Head of caudate nucleus (tissue), 42 donors: Measurements from ENCODE around the gene TBX10.
"Not testable (repeated sequence)": the region's sequence is repeated elsewhere in the genome, so short reads cannot be mapped to it uniquely, and the experiment has no call there.

Source experiments
- DNase-seq, 42 donors: peaks; one replicate each; pipeline versions ENCODE4 v3.0.0 to v3.0.0-alpha.2; 2020 to 2021; ENCODE audit warnings: mixed read lengths in 7 of 42
- intact Hi-C: fragments of 100-400 bp; cut with DNase I; formaldehyde crosslinking; loops from one replicate; pipeline ENCODE4 v1.15.0; 2022

The TBX10 gene

DNA sequence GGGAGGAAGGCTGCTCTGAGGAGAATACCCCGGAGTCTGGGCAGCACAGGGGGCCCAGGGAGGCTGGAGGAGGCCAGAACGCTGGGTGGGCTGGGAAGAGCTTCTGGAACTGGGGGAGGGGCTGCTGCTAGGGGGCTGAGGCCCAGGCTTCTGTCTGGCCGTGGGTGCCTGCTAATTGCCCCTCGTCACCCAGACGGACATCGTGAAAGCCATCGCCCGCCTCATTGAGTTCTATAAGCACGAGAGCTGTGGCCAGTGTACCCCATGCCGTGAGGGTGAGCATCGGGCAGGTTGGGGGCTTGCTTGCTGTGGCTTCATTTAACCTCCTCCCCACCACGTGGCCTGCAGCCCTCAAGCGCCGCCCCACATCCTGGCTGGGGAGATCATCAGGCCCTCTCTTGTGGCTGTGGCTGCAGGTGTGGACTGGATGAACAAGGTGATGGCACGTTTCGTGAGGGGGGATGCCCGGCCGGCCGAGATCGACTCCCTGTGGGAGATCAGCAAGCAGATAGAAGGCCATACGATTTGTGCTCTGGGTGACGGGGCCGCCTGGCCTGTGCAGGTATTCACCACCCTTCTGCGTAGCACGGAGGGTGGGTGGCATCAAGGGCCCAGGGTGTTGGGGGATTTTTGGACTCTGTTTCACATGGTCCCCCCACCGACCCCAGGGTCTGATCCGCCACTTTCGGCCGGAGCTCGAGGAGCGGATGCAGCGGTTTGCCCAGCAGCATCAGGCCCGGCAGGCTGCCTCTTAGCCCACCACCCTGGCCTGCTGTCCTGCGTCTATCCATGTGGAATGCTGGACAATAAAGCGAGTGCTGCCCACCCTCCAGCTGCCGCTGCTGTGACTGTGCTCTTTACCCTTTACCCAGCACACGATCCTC lies 27.6 kb downstream of the TBX10 start:
- intact Hi-C loops: no loop called here
- DNase-seq: no peak

DNA sequence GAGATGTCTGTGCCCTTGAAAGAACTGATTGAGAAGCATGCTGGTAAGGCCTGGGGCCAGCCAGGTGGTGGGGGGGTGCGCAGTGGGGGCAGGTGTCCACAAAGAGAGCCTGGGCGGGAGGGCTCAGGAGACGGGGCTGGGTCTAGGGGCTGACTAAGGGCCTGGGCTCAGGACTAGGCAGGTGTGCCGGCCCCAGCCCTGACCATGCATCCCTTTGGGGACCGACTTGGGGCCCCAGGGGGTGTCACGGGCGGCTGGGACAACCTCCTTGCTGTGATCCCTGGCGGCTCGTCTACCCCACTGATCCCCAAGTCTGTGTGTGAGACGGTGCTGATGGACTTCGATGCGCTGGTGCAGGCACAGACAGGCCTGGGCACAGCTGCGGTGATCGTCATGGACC lies 28.4 kb downstream of the TBX10 start:
- intact Hi-C loops: no loop called here
- peak in 1 of 42 donors; percentile 2 for DNase-seq

DNA sequence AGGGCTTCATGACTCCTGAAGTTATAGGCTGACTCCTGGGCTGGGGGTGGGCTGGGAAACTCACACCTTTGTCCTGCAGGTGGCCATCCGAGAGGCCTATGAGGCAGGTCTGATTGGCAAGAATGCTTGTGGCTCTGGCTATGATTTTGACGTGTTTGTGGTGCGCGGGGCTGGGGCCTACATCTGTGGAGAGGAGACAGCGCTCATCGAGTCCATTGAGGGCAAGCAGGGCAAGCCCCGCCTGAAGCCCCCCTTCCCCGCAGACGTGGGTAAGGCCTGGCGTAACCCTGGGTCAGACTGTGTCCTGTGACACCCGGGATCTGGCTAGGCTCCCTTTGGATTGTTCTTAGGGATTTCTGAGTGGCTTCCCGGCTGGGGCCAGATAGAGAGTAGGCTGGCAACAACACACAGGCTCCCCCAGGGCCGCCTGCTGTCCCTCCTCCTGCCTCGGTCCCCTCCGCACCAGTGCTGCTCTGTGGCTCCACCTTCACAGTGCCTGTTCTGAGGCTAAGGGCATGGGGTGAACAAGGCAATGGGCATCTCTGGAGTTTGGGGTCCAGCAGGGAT lies 29.2 kb downstream of the TBX10 start:
- no peak for DNase-seq
- intact Hi-C loops: no loop called here

DNA sequence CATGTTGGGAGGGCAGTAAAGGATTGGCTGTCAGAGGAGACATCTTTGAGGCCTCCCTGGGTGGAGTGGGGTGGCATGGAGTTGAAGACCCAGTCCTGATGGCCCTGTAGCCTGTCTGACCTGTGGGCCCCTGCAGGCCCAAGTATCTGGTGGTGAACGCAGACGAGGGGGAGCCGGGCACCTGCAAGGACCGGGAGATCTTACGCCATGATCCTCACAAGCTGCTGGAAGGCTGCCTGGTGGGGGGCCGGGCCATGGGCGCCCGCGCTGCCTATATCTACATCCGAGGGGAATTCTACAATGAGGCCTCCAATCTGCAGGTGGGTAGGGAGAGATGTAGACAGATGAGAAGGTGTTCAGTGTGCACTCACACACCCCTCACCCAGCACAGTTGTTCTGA lies 30.2 kb downstream of the TBX10 start:
- intact Hi-C loops: no loop called here
- no peak for DNase-seq

DNA sequence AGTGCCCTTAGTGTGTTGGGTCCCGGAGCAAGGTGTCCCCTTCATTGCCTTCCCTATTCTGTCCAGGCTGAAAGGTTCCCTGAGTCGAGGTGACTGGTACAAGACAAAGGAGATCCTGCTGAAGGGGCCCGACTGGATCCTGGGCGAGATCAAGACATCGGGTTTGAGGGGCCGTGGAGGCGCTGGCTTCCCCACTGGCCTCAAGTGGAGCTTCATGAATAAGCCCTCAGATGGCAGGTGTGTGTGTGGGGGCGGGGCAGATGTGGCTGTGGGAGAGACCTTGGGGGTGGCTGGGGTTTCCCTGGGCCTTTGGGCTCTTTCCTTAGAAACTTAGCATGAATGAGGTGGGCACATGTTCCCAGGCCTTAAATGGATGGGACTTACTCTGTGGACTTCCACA lies 31.1 kb downstream of the TBX10 start:
- DNase-seq: no peak
- intact Hi-C loops: no loop called here

DNA sequence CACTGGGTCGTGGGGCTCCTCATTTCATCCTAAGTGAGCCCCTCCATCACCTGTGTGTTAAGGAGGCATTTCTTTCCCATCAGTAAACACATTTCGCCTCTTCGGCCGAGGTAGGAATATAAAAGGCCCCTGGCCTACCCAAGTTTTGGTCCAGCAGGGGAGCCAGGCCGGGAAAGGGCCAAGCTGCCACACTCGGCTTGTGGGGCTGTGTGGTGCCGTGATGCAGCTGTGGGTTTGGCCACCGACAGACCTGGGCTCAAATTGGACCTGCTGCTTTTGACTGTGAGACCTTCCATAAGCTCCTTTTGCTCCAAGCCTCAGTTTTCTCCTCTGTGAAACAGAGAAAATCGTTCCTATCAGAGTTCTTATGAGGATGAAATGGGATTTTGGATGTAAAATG lies 32.1 kb downstream of the TBX10 start:
- intact Hi-C loops: loop anchor here (2.0 kb wide), 1 partner anchor 23 kb away; no protein-coding TSS in a partner anchor
- no peak for DNase-seq

DNA sequence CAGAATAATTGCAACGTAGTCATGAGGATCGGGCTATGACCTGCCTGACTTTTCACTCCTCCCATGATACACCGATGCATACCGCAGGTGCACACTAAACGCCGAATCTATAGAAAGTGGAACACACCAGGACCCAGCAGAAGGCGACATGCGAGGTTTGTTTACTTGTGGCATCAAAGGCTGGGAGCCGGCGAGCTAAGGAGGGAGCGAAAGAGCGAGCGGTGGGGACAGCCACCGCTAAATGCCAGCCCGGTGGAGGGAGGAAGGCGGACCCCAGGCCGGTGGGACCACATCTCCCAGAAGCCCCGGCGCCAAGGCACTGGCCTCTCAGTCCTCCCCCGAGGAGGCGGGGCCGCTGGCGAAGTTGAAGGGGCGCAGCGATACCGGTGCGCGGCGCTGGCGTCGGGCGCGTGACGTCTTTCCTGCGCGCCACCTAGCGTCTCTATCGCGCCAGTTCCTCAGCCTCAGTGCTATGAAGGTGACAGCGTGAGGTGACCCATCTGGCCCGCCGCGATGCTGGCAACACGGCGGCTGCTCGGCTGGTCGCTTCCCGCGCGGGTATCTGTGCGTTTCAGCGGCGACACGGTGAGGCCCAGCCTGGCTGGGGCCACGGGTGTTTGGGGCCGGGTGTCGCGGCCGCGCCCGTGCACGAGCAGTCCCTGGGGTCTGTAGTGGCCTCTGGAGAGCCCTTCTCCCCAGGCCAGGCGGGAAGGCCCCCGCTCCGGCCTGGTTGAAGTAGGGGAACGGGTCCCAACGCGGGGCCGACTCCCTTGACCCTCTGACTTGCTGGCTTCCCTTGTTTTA lies 32.9 kb downstream of the TBX10 start, which contains the start of gene NDUFV1:
Gene NDUFV1 (plus strand): TSS at position 445 of the 804 bp plus-strand sequence. CDS start 69 bp downstream, at position 514.
- intact Hi-C loops: loop anchor here (2.0 kb wide), 1 partner anchor 22 kb away; no protein-coding TSS in a partner anchor
- peak; percentile 94 to 100 (median 98) for DNase-seq

DNA sequence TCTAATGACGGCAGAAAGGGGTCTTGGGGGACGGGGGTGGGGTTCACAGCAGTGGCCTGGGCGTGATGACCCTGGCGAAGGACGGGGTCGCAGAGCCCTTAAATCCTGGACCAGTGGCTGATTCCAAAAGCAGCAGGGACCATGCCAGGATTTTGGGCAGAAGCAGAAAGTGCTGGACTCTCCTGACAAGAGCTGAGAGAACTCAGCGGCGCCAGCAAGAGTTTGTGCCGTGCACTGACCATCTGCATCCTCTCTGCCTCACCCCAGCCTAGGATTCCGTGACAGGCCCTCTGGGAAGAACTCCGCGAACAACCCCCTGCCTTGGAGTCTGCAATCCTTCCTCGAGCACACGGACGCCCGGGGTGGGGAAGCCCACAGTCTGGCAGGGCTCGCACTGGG lies 33.5 kb downstream of the TBX10 start:
- intact Hi-C loops: loop anchor here (2.0 kb wide), 1 partner anchor 21 kb away; no protein-coding TSS in a partner anchor
- peak in 1 of 42 donors; percentile 24 for DNase-seq

DNA sequence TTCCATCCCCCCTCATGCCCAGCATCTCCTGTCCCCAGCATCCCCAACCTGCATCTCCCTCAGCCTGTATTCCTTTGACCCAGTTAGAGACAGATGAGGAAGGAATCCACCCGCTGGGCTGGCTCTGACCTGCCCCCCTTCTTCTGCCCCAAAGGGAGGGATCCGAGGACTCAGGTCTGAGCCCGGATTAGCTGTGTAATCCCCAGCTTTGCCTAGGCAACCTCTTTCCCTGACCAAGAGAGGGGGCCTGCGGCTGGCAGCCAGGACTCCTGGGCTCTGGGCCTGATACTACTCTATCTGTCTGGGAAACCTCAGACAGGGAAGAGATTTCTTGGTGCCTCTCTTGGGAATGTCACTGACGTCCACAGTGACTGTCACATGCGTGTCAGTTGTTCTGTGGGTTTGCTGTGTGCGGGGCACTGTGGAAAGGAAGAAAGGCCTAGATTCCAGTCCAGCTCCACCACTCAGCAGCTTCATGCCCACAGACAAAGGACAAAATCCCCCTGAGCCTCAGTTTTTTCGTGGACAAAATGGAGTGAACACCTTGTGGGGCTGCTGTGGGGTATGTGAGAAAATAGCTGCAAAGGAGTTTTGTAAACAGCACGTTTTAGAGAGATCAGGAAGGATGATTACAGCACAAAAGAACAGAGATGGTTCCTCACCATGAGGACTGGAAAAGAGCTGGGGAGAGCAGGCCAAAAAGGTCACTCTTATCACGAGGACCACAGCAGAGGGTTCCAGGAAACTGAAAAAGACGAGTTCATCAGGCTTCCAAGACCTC lies 34.1 kb downstream of the TBX10 start:
- intact Hi-C loops: loop anchor here (2.0 kb wide), 1 partner anchor 21 kb away; no protein-coding TSS in a partner anchor

DNA sequence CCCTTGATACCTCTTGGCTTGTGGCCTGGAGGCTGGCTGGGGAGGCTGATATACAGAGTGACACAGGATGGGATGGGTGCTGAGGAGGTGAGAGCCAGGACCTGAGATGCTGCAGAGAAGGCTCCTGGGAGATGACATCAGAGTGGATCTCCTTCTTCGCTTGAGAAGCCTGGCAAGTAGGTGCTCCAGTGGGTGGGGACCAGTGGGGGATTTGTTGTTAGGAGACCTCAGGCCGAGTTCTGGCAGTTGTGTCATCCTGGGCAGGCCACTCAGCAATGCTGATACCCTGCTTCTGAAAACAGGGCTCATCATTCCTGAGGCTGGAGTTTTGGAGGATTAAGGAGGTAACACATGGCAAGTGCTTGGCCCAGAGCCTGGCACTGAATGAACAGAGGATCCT lies 34.7 kb downstream of the TBX10 start:
- DNase-seq: no peak
- intact Hi-C loops: no loop called here

More for the DNA sequence above, 34.1 kb downstream of the TBX10 start:
- no peak for DNase-seq

DNA sequence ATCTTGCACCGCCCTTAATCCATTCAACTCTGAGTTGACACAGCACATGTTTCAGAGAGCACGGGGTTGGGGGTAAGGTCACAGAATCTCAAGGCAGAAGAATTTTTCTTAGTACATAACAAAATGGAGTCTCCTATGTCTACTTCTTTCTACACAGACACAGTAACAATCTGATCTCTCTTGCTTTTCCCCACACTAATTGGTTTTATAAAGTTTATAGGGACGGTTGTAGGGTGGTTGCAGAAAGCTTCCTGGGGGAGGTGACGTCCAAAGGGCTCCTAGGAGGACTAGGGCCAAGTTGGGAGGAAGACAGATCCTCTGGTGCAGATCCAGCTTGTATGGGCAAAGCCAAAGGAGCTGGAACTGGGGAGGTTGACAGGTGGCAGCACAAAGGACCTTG lies 35.4 kb downstream of the TBX10 start:
- intact Hi-C loops, DNase-seq: not testable (repeated sequence)

DNA sequence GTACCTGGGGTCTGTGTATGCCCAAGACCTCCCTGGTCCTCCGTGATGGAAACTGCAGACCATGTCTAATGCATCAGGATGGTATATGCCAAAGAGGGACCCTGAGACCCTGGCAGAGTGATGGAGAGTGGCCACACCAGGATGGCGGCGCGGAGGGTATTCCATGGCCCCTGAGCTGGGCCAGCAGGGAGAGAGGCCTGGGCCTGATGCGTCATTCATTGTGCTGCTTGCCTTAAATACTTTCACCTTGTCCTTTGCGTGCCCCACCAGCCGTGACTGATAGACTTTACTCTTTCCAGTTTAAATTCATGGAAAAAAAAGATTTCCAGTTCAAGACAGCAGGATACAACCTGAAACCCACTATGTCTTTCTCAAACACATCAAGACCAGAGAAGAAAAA lies 38.5 kb downstream of the TBX10 start:
- no peak for DNase-seq
- intact Hi-C loops: no loop called here

DNA sequence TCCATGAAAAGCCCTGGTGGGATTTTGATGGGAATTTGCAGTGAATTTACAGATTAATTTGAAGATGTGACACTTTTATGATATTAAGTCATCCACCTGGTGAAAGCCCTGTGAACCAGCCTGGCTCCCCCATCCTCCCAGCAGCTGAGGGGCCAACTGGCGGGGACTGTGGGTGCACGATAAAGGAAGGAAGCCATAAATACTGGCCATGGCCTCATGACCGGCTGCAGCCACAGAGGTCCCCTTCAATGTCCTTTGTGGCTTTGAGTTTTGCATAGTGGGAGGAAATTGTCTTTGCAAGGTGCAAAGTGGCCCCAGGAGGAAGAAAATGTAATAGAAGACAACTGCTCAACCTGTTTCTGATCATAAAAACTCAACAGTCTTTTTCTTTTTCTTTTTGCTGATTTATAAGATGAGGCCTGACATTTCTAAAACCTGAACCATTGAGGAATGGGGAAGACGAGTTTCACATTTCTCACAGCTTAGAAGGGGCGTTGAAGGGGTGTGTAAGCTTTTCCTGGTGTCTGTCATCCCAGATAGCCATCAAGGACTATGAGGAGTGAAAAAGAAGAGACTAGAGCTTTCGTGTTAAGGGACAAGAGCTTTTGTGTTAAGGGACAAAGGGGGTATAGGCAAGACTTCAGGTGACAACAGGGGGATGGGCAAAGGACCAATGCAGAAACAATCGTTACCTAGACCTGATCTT lies 39.1 kb downstream of the TBX10 start:
- intact Hi-C loops: no loop called here
- no peak for DNase-seq

DNA sequence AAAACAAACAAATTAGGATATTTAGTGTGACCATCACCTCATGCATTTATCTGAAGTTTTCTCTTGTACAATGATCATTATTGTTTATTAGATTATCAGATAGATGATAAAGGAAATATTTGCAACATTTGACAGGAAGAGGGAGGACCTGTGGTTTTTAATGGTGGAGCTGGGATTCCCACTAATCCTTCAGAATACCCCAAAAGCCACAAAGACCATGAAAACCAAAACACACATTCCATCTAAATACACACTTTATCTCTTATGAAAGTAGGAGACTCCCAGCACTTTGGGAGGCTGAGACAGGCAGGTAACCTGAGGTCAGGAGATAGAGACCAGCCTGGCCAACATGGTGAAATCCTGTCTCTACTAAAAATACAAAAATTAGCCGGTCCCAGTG lies 40.4 kb downstream of the TBX10 start:
- no peak for DNase-seq
- intact Hi-C loops: no loop called here

DNA sequence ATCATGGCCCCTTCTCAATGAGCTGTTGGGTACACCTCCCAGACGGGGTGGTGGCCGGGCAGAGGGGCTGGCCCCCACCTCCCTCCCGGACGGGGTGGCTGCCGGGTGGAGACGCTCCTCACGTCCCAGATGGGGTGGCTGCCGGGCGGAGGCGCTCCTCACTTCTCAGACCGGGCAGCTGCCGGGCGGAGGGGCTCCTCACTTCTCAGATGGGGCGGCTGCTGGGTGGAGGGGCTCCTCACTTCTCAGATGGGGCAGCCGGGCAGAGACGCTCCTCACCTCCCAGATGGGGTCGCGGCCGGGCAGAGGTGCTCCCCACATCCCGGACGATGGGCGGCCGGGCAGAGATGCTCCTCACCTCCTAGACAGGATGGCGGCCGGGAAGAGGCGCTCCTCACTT lies 41.6 kb downstream of the TBX10 start:
- intact Hi-C loops, DNase-seq: not testable (repeated sequence)

DNA sequence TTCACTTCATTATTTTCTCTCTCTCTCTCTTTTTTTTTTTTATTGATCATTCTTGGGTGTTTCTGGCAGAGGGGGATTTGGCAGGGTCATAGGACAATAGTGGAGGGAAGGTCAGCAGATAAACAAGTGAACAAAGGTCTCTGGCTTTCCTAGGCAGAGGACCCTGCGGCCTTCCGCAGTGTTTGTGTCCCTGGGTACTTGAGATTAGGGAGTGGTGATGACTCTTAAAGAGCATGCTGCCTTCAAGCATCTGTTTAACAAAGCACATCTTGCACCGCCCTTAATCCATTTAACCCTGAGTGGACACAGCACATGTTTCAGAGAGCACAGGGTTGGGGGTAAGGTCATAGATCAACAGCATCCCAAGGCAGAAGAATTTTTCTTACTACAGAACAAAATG lies 42.1 kb downstream of the TBX10 start:
- intact Hi-C loops, DNase-seq: not testable (repeated sequence)

DNA sequence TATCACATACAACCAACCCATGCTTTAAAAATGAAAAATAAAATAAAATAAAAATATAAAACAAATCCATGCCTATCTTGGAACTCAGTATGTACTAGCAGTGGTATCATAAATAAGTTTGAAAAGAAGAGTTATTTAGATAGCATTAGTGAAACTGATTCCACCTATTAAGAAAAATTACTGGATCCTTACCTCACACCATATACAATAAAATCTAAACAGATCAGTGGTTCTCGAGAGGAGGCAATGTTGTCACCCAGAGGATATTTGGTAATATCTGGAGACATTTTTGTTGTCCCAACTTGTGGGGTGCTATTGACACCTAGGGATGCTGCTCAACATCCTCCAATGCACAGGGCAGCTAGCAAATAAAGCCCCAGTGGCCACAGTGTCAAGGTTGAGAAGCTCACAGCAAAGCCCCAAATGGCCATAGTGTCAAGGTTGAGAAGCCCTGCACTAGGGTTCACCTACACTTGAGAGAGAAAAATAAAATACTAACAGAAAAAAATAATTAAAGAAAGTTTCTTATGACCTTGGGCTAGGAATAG lies 42.7 kb downstream of the TBX10 start:
- intact Hi-C loops: no loop called here
- no peak for DNase-seq

DNA sequence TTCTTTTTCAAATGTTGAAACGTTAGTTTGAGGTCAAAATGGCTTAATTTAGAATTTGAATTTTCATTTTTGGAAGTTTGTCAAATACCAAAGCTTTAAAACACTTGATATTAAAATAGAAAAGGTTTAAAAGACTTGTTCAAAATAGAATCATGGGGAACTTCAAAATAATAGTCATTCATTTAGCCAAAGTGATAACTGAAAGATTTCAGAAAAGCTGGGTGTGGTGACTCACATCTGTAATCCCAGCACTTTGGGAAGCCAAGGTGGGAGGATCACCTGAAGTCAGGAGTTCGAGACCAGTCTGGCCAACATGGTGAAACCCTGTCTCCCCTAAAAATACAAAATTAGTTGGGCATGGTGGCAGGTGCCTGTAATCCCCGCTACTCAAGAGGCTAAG lies 45.1 kb downstream of the TBX10 start:
- intact Hi-C loops: no loop called here
- DNase-seq: no peak
